Sigmoid colon (tissue), 7 donors: ENCODE data around the gene NAA80. TPM values are rescaled to one million over a fixed set of nuclear protein-coding genes. Genes with fewer than 3 reads are reported as not detected.

Source experiments
- DNase-seq: peaks from one replicate; pipeline ENCODE4 v3.0.0-alpha.2; 2019
- H3K27ac ChIP-seq, 4 donors: fragments of 200-600 bp; sonication (generic); one replicate each; pipeline ENCODE4 v1.5.1; 2016 to 2019; ENCODE audit warnings: mild to moderate bottlenecking in 1 of 4
- H3K27me3 ChIP-seq, 3 donors: fragments of 200-600 bp; sonication (generic); one replicate each; pipeline ENCODE4 v1.5.1; 2019; ENCODE audit warnings: mild to moderate bottlenecking in 1 of 3
- H3K36me3 ChIP-seq, 4 donors: fragments of 200-600 bp; sonication (generic); one replicate each; pipeline ENCODE4 v1.5.1; 2016 to 2019
- H3K4me1 ChIP-seq, 4 donors: fragments of 200-600 bp; sonication (generic); one replicate each; pipeline ENCODE4 v1.5.1; 2017 to 2019
- H3K4me3 ChIP-seq, 4 donors: fragments of 200-600 bp; sonication (generic); one replicate each; pipeline ENCODE4 v1.5.1; 2017 to 2019; ENCODE audit warnings: mild to moderate bottlenecking in 2 of 4, moderate library complexity in 1 of 4
- H3K9me3 ChIP-seq, 4 donors: fragments of 200-600 bp in 3 of 4; sonication (generic) in 3 of 4; one replicate each; pipeline versions ENCODE4 v1.5.1 to v1.6.1; 2013 to 2019
- EP300 ChIP-seq, 4 donors: sonication (generic); formaldehyde crosslinking; IDR thresholded peaks; one replicate each; pipeline ENCODE4 v1.6.1; 2017; ENCODE audit warnings: antibody characterized with exemption in 4 of 4
- POLR2A ChIP-seq, 2 donors: fragments of 450-650 bp; IDR thresholded peaks; one replicate each; pipeline ENCODE4 v1.6.1; 2016; ENCODE audit warnings: antibody characterized with exemption in 2 of 2, mild to moderate bottlenecking in 2 of 2, moderate library complexity in 2 of 2
- POLR2AphosphoS5 ChIP-seq, 4 donors: sonication (generic); formaldehyde crosslinking; IDR thresholded peaks; one replicate each; pipeline ENCODE4 v1.6.1; 2017; ENCODE audit warnings: antibody characterized with exemption in 4 of 4
- WGBS, 2 donors: extraction: QIAGEN DNeasy Blood & Tissue Kit; methylation state at CpG; one replicate each; pipeline ENCODE4 v1.1.7; 2013; 5-methylcytosine and 5-hydroxymethylcytosine counted together
- intact Hi-C: fragments of 100-400 bp; cut with DNase I; formaldehyde crosslinking; loops from one replicate; pipeline ENCODE4 v1.15.1; 2023
- polyA plus RNA-seq, 3 donors: library from polyadenylated mRNA; stranded (reverse); fragments of 200-250 nt; gene quantifications; one replicate each; pipeline ENCODE4 v1.2.3, GENCODE V29; 2013
- total RNA-seq, 4 donors: library from RNA; depleted of rRNA; stranded (reverse); fragments of >200 nt; gene quantifications; one replicate each; pipeline ENCODE4 v1.1.0, GENCODE V29; 2016
- TF ChIP-seq, protein P1 (sequence below), 4 experiments: fragments of 450-650 bp in 3 of 4; fragments of 200-600 bp in 1 of 4; IDR thresholded peaks; one replicate each; pipeline ENCODE4 v1.5.1; 2016 to 2019; ENCODE audit warnings: antibody characterized with exemption in 4 of 4, mild to moderate bottlenecking in 3 of 4, moderate library complexity in 2 of 4
- donor health status: healthy with polysubstance abuse.
- donor health status: Bipolar disorder and iron deficiency.
- donor health status: healthy.

NAA80 gene
- total and polyA plus RNA-seq, 7 donors, result 3.5 to 9.5 (median 6.4) TPM

DNA sequence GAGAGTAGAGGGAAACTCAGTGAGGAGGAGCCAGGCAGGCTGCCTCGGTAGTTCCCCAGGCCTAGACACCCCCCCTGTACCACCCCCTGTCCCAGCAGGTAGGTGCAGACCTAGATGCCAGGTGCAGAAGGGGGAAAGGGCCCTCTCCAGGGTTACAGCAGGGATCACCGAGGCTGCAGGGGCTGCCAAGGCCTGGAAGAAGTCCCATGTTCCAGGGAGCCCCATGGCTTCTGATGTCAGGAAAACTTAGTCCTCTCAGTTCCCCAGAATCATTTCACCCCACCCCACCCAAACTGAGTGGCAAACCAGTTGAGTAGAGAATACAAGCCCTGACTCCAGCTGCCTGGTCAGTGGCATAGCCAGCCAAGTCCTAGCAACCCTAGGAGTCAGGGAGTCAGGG is 37.7 kb downstream of the NAA80 start:
- intact Hi-C loops, result loop anchor here (5.0 kb wide), 1 partner anchor 66 kb away; the partner anchor contains the start of gene TUSC2
- Histone ChIP-seq H3K36me3 (peaks cover 15 to 30% (median 20%) of the 10 kb centered on the region in 4 donors), H3K27me3 (no peaks in the 10 kb centered on the region), H3K27ac (peak overlapping the region; percentile 93 to 99 (median 99)), H3K9me3 (no peaks in the 10 kb centered on the region), H3K4me1 (peaks cover 0 to 61% (median 51%) of the 10 kb centered on the region in 4 donors), H3K4me3 (no peak overlapping the region)
- peak; percentile 70 for DNase-seq
- WGBS, 2 donors, result 57 to 69% methylated on average over 2 of the region's 2 CpGs
- TF ChIP-seq, protein P1, sequence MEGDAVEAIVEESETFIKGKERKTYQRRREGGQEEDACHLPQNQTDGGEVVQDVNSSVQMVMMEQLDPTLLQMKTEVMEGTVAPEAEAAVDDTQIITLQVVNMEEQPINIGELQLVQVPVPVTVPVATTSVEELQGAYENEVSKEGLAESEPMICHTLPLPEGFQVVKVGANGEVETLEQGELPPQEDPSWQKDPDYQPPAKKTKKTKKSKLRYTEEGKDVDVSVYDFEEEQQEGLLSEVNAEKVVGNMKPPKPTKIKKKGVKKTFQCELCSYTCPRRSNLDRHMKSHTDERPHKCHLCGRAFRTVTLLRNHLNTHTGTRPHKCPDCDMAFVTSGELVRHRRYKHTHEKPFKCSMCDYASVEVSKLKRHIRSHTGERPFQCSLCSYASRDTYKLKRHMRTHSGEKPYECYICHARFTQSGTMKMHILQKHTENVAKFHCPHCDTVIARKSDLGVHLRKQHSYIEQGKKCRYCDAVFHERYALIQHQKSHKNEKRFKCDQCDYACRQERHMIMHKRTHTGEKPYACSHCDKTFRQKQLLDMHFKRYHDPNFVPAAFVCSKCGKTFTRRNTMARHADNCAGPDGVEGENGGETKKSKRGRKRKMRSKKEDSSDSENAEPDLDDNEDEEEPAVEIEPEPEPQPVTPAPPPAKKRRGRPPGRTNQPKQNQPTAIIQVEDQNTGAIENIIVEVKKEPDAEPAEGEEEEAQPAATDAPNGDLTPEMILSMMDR (IDR thresholded peaks at IDR 0.05), result no peak
- no peak for TF ChIP-seq POLR2A (IDR thresholded peaks at IDR 0.05)
- TF ChIP-seq EP300 (IDR thresholded peaks at IDR 0.05), result no peak
- TF ChIP-seq POLR2AphosphoS5 (IDR thresholded peaks at IDR 0.05), result no peak

DNA sequence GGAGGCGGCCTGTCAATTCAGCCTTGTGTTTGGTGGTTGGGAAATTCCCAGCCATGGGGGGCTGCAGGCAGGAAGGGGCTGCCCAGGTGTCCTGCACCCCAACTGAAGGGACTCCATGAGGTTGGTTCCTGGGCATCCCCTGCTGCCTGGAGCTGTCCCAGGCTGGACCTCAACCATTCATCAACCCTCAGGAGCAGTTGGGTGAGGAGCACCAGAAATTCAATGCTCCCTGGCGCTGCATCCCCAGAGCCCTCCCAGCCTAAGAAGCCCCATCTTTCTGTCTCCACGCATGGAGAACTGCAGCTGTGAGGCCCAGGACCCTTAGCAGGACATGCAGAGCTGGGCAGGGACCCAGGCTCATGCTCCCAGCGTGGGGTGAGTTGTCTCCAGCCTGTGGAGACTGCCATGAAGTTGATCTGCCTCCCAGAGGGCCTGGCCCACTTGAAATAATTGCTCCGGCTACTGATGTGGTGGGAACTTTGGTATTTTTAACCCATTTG is 38.2 kb downstream of the NAA80 start:
- H3K27me3 ChIP-seq, result no peaks in the 10 kb centered on the region
- DNase-seq, result no peak
- 81 to 88% methylated on average over 5 of the region's 5 CpGs for WGBS, 2 donors
- TF ChIP-seq EP300 (IDR thresholded peaks at IDR 0.05) (no peak), POLR2AphosphoS5 (IDR thresholded peaks at IDR 0.05) (no peak), POLR2A (IDR thresholded peaks at IDR 0.05) (no peak)
- TF ChIP-seq, protein P1 (IDR thresholded peaks at IDR 0.05), result no peak
- H3K4me1 ChIP-seq, result peaks cover 0 to 56% (median 46%) of the 10 kb centered on the region in 4 donors
- peak overlapping the region; percentile 93 to 99 (median 99) for H3K27ac ChIP-seq
- peaks cover 20 to 35% (median 25%) of the 10 kb centered on the region in 4 donors for H3K36me3 ChIP-seq
- H3K4me3 ChIP-seq, result peak overlapping the region in 3 of 4 donors; percentile 53 to 73 (median 72)
- no peaks in the 10 kb centered on the region for H3K9me3 ChIP-seq
- intact Hi-C loops, result loop anchor here (1.0 to 5.0 kb wide), 2 partner anchors 12 to 66 kb away; partner anchors contain the start of gene TUSC2

DNA sequence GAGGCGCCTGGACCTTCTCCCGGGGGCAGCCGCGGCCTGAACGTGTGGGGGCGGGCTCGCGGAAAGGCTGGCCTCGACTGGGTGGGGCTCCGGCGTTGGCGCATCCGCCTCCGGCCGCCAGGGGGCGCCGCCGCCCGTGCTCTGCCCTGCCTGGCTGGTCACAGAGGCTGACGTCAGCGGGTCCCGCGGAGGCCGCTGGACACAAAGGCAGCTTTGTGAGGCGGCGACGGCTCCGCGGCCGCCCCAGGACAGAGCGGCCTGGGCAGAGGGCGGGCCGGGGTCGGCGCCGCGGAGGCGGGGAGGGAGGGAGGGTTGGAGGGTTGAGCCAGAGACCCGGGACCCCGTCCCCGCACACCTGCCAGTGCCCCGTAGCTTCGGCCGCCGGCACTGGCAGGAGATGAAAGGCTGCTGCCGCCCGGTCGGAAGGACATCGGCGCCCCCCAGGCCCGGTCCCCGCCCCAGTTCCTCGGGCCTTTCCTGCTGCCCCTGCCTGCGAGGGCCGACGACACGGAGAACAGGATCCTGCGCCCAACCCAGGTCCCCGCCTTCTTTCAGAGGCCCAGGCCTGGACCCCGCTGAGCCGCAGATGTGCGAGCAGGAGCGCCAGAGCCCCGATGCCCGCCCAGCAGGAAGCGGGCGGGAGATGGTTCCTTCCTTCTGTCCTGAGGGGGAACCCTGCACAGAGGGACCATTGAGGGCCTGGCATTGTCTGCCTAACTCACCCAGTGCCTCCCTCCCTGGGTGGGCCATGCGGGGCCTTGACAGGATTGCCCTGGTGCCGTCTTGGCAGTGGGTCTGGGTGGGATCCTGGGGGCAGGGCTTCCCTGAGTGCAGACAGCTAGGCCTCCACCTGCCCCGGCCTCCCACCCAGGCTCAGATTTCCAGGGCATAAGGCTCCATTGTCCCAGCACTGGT is 38.9 kb downstream of the NAA80 start:
- H3K27ac ChIP-seq, result peak overlapping the region; percentile 93 to 99 (median 99)
- 1 to 2% methylated on average over 70 of the region's 70 CpGs for WGBS, 2 donors

DNA sequence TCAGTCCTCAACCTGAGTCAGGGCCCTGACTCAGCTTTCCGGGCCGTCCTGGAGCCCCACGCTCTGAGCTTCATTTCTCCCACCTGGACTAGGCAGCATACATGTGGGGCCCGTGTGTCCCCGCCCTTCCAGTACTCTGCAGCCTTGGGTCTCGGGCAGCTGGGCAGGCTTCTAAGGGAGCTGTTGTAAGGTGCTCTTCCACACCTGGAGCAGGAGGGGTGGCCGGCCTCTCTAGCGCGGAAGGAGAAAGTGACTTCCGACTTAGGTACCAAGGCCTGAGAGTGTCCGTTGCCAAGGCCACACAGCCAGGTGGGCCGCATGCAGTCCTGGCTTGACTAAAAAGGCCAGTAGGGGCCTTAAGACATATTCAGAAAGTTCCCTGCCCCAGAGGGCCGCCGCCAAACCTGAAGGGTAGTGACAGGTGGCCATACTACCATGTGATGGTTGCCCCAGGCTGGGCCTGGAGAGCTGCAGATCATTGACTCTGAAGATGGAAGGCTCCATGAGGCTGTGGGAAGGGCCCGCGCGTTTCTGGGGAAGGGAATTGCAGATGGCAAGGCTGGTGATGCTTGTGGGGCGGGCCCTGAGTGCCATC is 39.7 kb downstream of the NAA80 start:
- TF ChIP-seq POLR2A (IDR thresholded peaks at IDR 0.05) (no peak), EP300 (IDR thresholded peaks at IDR 0.05) (no peak), POLR2AphosphoS5 (IDR thresholded peaks at IDR 0.05) (no peak)
- TF ChIP-seq, protein P1 (IDR thresholded peaks at IDR 0.05), result no peak
- intact Hi-C loops, result loop anchor here (1.0 to 5.0 kb wide), 2 partner anchors 14 to 68 kb away; partner anchors contain the start of gene TUSC2
- peak overlapping the region; percentile 93 to 99 (median 99) for H3K27ac ChIP-seq

More for the DNA sequence above, 38.9 kb downstream of the NAA80 start:
- TF ChIP-seq POLR2AphosphoS5 (IDR thresholded peaks at IDR 0.05) (peak; percentile 74 to 90 (median 84)), EP300 (IDR thresholded peaks at IDR 0.05) (no peak), POLR2A (IDR thresholded peaks at IDR 0.05) (peak in 1 of 2 donors; percentile 30)
- TF ChIP-seq, protein P1 (IDR thresholded peaks at IDR 0.05), result peak; percentile 92 to 99 (median 96)
- Histone ChIP-seq H3K27me3 (no peaks in the 10 kb centered on the region), H3K9me3 (no peaks in the 10 kb centered on the region), H3K36me3 (peaks cover 20 to 42% (median 25%) of the 10 kb centered on the region in 4 donors), H3K4me1 (peaks cover 4 to 52% (median 39%) of the 10 kb centered on the region in 4 donors), H3K4me3 (peak overlapping the region; percentile 53 to 73 (median 67))
- DNase-seq, result peak; percentile 97
- intact Hi-C loops, result loop anchor here (1.0 to 5.0 kb wide), 2 partner anchors 13 to 67 kb away; partner anchors contain the start of gene TUSC2

More for the DNA sequence above, 39.7 kb downstream of the NAA80 start:
- Histone ChIP-seq H3K9me3 (no peaks in the 10 kb centered on the region), H3K4me1 (peaks cover 4 to 52% (median 33%) of the 10 kb centered on the region in 4 donors), H3K4me3 (peak overlapping the region in 3 of 4 donors; percentile 53 to 73 (median 72)), H3K36me3 (peaks cover 20 to 50% (median 31%) of the 10 kb centered on the region in 4 donors), H3K27me3 (no peaks in the 10 kb centered on the region)
- WGBS, 2 donors, result 58 to 61% methylated on average over 18 of the region's 18 CpGs
- peak; percentile 74 for DNase-seq
